Lower lobe of right lung (tissue), 2 donors: ENCODE measurements around the gene KANK2. TPM values are rescaled to one million over a fixed set of nuclear protein-coding genes. Genes with fewer than 3 reads are reported as not detected.

ENCODE experiments used
- ATAC-seq, 2 donors: fragments of 200-7000 bp; cut with Tn5 transposase; one replicate each; pipeline ENCODE4 v1.9.1; 2020 to 2022; ENCODE audit warnings: mild to moderate bottlenecking in 2 of 2, moderate library complexity in 2 of 2
- DNase-seq: peaks from one replicate; pipeline ENCODE4 v3.0.0-alpha.2; 2020
- H3K27ac ChIP-seq: fragments of 200-600 bp; one replicate; pipeline ENCODE4 v1.8.0; 2022
- H3K27me3 ChIP-seq: fragments of 200-600 bp; one replicate; pipeline ENCODE4 v1.8.0; 2022; ENCODE audit warnings: low read depth
- H3K36me3 ChIP-seq: fragments of 200-600 bp; one replicate; pipeline ENCODE4 v1.8.0; 2022; ENCODE audit warnings: mild to moderate bottlenecking
- H3K4me1 ChIP-seq: fragments of 200-600 bp; one replicate; pipeline ENCODE4 v1.8.0; 2022
- H3K4me3 ChIP-seq: fragments of 200-600 bp; one replicate; pipeline ENCODE4 v1.8.0; 2022; ENCODE audit warnings: mild to moderate bottlenecking
- H3K9me3 ChIP-seq: fragments of 200-600 bp; one replicate; pipeline ENCODE4 v1.8.0; 2022
- CTCF ChIP-seq: fragments of 200-600 bp; IDR thresholded peaks from one replicate; pipeline ENCODE4 v1.8.0; 2022; ENCODE audit warnings: antibody characterized with exemption, mild to moderate bottlenecking
- intact Hi-C: fragments of 100-400 bp; cut with DNase I; formaldehyde crosslinking; loops from one replicate; pipeline ENCODE4 v1.11.0; 2022
- total RNA-seq: library from RNA; stranded (reverse); fragmentation: NEBNext Ultra II Directional; extraction: Animal tissue kit (Norgen Biotek cat#: 25700); gene quantifications from one replicate; pipeline ENCODE4 v1.2.1, GENCODE V29; 2021
- donor health status: DM: no; HTN: yes; CAD: no; lungs with severe emphysema.

KANK2 gene
- total RNA-seq, 1 donor from 2014 or later: 191 TPM

- Histone ChIP-seq H3K27me3 (no peaks in the 10 kb centered on the region), H3K9me3 (no peaks in the 10 kb centered on the region), H3K36me3 (peaks cover 89% of the 10 kb centered on the region), H3K4me1 (no peaks in the 10 kb centered on the region), H3K4me3 (no peak overlapping the region), H3K27ac (no peak overlapping the region)
- no peak for TF ChIP-seq CTCF
- intact Hi-C loops: no loop called here
- ATAC-seq: no peak
- DNase-seq: no peak
Measured at GRCh38 chr19:11238041-11238440, 40.7 kb upstream of the KANK2 start.

GRCh38 chr19:11237321-11237720, 40.0 kb upstream of the KANK2 start:
- Histone ChIP-seq H3K9me3 (no peaks in the 10 kb centered on the region), H3K4me3 (no peak overlapping the region), H3K27me3 (no peaks in the 10 kb centered on the region), H3K36me3 (peaks cover 89% of the 10 kb centered on the region), H3K27ac (no peak overlapping the region), H3K4me1 (no peaks in the 10 kb centered on the region)
- DNase-seq (no peak), ATAC-seq (no peak)
- intact Hi-C loops: no loop called here
- no peak for TF ChIP-seq CTCF

GRCh38 chr19:11236324-11237301, 39.3 kb upstream of the KANK2 start:
- no peak for ATAC-seq
- H3K4me3 ChIP-seq: no peak overlapping the region
- H3K36me3 ChIP-seq: peaks cover 89% of the 10 kb centered on the region
- H3K9me3 ChIP-seq: no peaks in the 10 kb centered on the region
- intact Hi-C loops: no loop called here
- H3K4me1 ChIP-seq: no peaks in the 10 kb centered on the region
- DNase-seq: no peak
- H3K27me3 ChIP-seq: no peaks in the 10 kb centered on the region
- H3K27ac ChIP-seq: no peak overlapping the region
- no peak for TF ChIP-seq CTCF

- ATAC-seq (no peak), DNase-seq (no peak)
- TF ChIP-seq CTCF: no peak
- intact Hi-C loops: no loop called here
- H3K9me3 ChIP-seq: no peaks in the 10 kb centered on the region
- no peak overlapping the region for H3K4me3 ChIP-seq
- no peaks in the 10 kb centered on the region for H3K4me1 ChIP-seq
- peaks cover 77% of the 10 kb centered on the region for H3K36me3 ChIP-seq
- no peak overlapping the region for H3K27ac ChIP-seq
- no peaks in the 10 kb centered on the region for H3K27me3 ChIP-seq
Measured at GRCh38 chr19:11234486-11235075, 37.2 kb upstream of the KANK2 start.

GRCh38 chr19:11233073-11233472, 35.7 kb upstream of the KANK2 start:
- Histone ChIP-seq H3K9me3 (no peaks in the 10 kb centered on the region), H3K4me1 (no peaks in the 10 kb centered on the region), H3K27ac (no peak overlapping the region), H3K36me3 (peaks cover 75% of the 10 kb centered on the region), H3K4me3 (no peak overlapping the region), H3K27me3 (no peaks in the 10 kb centered on the region)
- no peak for ATAC-seq
- intact Hi-C loops: no loop called here
- no peak for TF ChIP-seq CTCF
- no peak for DNase-seq
